CD4-positive, alpha-beta T cell treated with Interleukin-21 for 1 hour (primary cell): ENCODE measurements around the gene SRGAP1.
"Not testable (repeated sequence)": the region's sequence is repeated elsewhere in the genome, so short reads cannot be mapped to it uniquely, and the experiment has no call there.

Source experiments
- DNase-seq: peaks from one replicate; pipeline ENCODE4 v3.0.0-alpha.2; 2020

Gene SRGAP1

GRCh38 chr12:64132672-64133071 lies 288.2 kb downstream of the SRGAP1 start:
- DNase-seq = not testable (repeated sequence)

- no peak for DNase-seq
Observed at GRCh38 chr12:64137117-64137516, 292.6 kb downstream of the SRGAP1 start.

- DNase-seq = no peak
Observed at GRCh38 chr12:64139021-64139420, 294.5 kb downstream of the SRGAP1 start.

DNA sequence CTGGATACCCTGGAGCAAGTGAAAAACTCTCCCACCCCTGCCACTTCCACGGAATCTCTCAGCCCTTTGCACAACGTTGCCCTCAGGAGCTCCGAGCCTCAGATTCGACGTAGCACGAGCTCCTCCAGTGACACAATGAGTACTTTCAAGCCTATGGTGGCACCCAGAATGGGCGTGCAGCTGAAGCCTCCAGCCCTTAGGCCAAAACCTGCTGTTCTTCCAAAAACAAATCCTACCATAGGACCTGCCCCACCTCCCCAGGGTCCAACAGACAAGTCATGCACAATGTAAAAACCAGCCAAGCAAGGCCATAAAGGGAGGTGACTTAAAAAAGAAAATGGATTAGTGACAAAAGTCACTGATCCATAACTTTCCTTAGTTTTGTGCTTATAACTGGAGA lies 297.9 kb downstream of the SRGAP1 start:
- no peak for DNase-seq

- DNase-seq = no peak
Observed at GRCh38 chr12:64142784-64143183, 298.3 kb downstream of the SRGAP1 start.

GRCh38 chr12:64145226-64145625 lies 300.7 kb downstream of the SRGAP1 start:
- no peak for DNase-seq

GRCh38 chr12:64147011-64147631 lies 302.6 kb downstream of the SRGAP1 start:
- no peak for DNase-seq

DNA sequence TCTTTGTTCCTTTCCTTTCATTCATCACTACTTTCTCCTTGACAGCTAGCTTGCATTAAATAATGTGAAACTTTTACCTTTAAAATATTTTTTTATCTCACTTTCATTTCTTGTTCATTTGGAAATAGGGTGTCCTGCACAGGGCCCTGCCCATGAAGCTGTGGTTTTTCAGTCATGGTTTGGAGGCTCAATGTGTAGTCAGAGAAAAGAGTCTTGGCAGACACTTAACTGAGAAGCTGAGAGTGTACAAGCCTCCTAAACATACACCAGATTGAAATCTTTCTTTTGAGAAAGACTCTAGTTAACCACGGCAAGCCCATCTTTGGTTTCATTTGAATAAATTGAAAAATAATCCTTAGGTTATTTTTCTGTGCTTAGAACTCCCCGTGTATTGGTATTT lies 303.4 kb downstream of the SRGAP1 start:
- DNase-seq = no peak

DNA sequence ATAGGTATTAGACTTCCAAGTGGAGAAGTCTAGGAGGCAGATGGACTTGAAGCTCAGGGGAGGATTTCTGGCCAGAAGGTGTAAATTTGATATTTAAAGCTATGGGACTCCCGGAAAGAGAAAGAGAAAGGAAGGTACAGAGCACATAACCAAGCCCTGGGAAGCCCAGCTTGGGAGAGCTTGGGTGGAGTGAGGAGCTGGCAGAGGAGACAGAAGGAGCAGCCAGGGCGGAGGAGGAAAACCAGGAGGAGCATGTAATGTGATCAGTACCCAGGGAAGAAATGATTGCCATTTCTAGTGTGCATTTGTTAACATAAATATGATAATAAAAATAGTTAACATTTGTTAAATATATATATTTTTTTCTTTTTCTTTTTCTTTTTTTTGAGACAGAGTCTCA lies 310.2 kb downstream of the SRGAP1 start:
- DNase-seq = no peak

DNA sequence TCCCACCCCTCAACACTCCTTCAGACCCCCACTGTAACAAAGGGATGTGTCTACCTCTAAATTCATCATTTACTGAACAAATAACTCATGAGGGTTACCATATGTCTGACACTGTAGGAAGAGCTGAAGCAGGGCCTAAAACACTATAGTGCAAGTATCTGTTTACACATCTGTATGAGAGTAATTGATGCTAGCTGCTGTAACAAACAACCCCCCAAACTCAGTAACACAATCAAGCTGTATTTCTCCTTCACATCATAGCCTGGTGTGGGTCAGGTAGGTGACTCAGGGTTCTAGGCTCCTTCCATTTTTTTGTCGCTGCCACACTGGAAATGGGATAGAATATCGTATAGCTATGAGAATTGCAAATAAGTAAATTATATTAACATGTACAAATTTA lies 312.6 kb downstream of the SRGAP1 start:
- no peak for DNase-seq

DNA sequence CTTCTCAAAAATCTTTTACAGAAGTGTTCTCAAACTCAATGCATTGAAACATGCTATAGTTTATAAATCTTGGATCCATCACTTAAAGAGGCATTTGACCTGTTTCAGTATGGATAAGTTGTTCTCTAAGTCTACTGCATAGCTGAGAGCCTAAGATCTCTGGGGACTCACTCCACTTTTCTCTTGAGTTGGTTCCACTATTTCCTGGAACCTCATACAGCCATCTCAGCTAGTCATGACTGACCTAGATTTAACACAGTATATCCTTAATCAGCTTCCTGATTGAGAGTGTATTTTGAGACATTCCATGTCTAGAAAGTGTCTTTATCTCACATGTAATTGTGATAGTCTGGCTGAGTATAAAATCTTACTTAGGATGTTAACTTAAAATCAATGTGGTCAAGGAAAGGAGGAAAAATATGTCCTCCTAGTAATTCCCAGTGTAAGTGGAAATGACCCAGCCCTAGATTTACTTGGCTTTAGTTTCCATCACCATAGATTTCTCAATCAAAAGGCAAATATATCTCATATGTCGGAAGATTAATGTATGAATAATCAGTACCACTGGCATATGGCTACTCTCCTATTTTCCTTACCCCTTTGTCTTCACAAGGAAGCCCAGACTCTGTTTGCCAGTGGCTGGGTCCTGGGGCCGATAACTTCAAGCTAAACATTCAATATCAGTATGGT lies 315.7 kb downstream of the SRGAP1 start:
- DNase-seq = no peak

- DNase-seq = no peak
Observed at GRCh38 chr12:64160711-64161060, 316.2 kb downstream of the SRGAP1 start.

- DNase-seq = not testable (repeated sequence)
Observed at GRCh38 chr12:64166606-64167005, 322.1 kb downstream of the SRGAP1 start.

DNA sequence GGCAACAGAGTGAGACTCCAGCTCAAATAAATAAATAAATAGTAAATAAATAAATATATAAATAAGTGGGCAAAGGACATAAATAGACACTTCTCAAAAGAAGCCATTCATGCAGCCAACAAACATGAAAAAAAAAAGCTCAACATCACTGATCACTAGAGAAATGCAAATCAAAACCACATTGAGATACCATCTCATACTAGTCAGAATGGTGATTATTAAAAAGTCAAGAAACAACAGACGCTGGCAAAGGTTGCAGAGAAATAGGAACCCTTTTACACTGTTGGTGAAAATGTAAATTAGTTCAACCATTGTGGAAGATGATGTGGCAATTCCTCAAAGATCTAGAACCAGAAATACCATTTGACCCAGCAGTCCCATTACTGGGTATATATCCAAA lies 322.5 kb downstream of the SRGAP1 start:
- not testable (repeated sequence) for DNase-seq

DNA sequence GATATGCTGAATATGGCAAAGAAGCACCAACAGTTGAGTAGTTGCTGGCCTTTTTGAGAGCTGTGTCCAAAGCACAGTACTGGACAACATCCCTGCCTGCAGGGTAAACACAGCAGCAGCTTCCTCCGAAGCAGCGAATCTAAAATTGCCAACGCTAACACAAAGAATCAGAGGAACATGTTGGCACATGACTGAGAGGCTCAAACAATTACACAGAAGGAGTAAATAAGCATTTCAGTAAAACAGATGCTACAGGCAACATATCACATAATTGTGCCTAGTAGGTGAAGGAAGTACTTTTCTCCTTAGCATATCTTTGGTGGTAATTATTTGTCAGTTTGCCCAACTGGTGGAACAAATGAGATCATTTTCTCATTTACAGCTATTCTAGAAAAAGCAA lies 325.5 kb downstream of the SRGAP1 start:
- DNase-seq = no peak

GRCh38 chr12:64170730-64171129 lies 326.2 kb downstream of the SRGAP1 start:
- no peak for DNase-seq

- DNase-seq = no peak
Observed at GRCh38 chr12:64171715-64172114, 327.2 kb downstream of the SRGAP1 start.

DNA sequence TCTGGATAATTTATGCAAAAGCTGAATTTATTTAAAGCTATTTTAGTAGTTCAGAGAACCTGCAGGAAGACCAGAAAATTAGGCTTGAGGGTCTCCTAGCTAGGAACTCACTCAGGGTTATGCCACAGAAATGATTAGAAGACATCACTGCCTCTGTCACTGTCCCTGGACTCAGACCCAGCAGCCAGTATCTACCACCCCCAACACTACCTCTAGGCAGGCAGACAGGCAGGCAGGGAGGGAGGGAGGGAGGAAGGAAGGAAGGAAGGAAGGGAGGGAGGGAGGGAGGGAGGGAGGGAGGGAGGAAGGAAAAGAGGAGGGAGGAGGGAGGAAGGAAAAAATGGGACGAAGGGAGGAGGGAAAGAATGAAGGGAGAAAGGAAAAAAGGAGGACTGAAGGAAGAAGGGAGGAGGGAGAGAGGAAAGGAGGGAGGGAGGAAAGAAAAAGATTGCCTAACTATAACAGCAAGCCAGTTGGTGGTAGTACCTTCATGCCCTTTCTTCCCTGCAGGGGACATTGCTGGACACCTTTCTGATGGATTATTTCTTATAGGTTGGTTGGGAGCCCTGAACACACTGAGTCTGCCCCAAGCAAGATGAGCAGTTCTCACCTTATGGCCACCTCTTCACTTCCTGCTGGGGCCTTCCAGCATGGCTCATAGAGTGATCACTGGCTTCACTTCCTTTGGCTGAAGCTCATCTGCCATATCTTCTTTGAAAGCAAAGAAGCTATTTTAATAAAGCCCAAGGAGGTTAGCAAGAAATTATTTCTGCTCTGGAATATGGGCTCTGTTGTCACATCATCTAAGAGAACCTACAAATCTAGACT lies 327.9 kb downstream of the SRGAP1 start:
- DNase-seq = no peak

DNA sequence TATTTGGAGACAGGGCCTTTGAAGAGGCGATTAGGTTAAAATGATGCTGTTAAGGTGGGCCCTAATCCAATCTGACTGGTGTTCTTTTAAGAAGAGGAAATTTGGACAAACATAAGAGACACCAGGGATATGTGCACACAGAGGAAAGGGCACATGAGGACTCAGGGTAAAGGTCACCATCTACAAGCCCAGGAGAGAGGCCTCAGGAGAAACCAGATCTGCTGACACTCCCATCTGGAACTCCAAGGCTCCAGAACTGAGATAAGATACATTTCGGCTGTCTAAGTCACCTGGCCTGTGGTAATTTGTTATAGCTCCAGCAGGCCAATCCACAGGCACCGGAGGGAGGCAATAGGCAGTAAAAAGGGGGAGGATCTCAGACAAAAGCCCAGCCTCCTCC lies 329.0 kb downstream of the SRGAP1 start:
- no peak for DNase-seq

DNA sequence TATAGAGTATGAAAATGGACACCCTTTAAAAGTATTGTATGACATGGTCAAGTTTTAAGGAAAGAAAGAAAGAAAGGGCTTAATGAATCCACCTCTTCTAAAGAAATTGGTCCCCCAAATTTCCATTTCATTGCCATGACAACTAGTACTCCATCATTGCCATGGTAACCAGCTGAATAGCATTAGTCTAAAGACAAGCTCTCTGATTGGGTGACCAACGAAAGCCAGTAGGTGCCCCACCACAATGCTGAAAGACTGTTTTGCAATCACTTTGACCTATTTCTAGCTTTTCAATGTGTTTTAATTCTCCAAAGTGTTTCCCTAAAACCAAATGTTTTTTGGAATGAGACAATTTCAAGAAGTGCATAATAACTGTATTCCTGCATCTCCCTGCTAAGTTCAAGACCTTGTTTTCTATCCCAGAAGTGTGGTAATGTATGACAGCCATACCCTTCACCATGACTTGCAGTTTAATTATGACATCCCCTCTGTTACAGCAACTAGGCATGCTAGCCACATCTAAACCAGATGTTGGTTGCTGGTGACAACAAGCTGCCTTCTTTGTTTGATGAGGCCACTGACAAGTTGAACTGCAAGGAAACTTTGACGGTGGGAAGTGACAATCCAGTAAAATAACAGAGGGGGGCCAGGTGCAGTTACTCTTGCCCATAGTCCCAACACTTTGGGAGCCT lies 330.9 kb downstream of the SRGAP1 start:
- DNase-seq = no peak

- DNase-seq = no peak
Observed at GRCh38 chr12:64177001-64177400, 332.5 kb downstream of the SRGAP1 start.

GRCh38 chr12:64178122-64178521 lies 333.6 kb downstream of the SRGAP1 start:
- no peak for DNase-seq

DNA sequence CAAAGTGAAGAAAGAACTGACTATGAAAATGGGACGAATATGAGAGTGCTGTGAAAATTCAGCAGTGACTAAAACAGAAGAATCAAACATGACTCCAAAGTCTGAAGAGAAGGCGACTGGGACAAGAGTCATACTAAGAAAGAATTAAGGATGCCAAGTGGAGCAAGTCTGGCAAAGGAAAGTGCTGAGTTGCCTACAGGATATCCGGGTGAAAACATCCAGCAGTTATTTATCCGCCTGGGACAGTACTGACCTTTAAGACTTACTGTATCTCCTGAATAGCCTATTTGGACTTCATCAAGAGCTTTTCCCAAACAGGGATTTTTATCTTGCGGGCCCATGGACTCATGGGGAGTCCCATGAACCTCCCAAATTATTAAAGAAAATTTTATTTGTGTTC lies 336.5 kb downstream of the SRGAP1 start:
- DNase-seq = no peak
